BLaER1 treated with 17β-estradiol and CSF1 and Interleukin-3, amounts not matched to agents 10 nM and 100 nM (cell line): ENCODE data around the gene RTN1.
"Not testable (repeated sequence)": the region's sequence is repeated elsewhere in the genome, so short reads cannot be mapped to it uniquely, and the experiment has no call there.

Experiments used
- H3K27ac ChIP-seq, 11 experiments: shearing (Covaris generic); formaldehyde crosslinking; 2 replicates each; pipeline ENCODE4 v1.8.1; 2022
- H3K27me3 ChIP-seq, 11 experiments: shearing (Covaris generic); formaldehyde crosslinking; 2 replicates each; pipeline ENCODE4 v1.8.1; 2022
- H3K36me3 ChIP-seq, 11 experiments: shearing (Covaris generic); formaldehyde crosslinking; 2 replicates each; pipeline ENCODE4 v1.8.1; 2022
- H3K4me1 ChIP-seq, 10 experiments: shearing (Covaris generic); formaldehyde crosslinking; 2 replicates each; pipeline ENCODE4 v1.8.1; 2022
- H3K4me2 ChIP-seq, 11 experiments: shearing (Covaris generic); formaldehyde crosslinking; 2 replicates each; pipeline ENCODE4 v1.8.1; 2022
- H3K4me3 ChIP-seq, 10 experiments: shearing (Covaris generic); formaldehyde crosslinking; 2 replicates each; pipeline ENCODE4 v1.8.1; 2022
- H3K9ac ChIP-seq, 11 experiments: shearing (Covaris generic); formaldehyde crosslinking; 2 replicates each; pipeline ENCODE4 v1.8.1; 2022
- H3K9me3 ChIP-seq, 11 experiments: shearing (Covaris generic); formaldehyde crosslinking; replicated peaks in 1 of 11; 2 replicates each; pipeline ENCODE4 v1.8.1; 2022
- H4K20me1 ChIP-seq, 11 experiments: shearing (Covaris generic); formaldehyde crosslinking; 2 replicates each; pipeline ENCODE4 v1.8.1; 2022
- Cebpa-rat ChIP-seq, 11 experiments: shearing (Covaris generic); IDR thresholded peaks; 2 replicates each; pipeline ENCODE4 v1.8.1; 2022

RTN1 gene

GRCh38 chr14:59688224-59689170 lies 182.1 kb downstream of the RTN1 start:
- no peaks in the 10 kb centered on the region for H4K20me1 ChIP-seq
- TF ChIP-seq Cebpa-rat (IDR thresholded peaks at IDR 0.05), result no peak
- H3K9me3 ChIP-seq, result peaks cover 5 to 25% (median 18%) of the 10 kb centered on the region in 11 experiments; a peak in 21 of 22 replicates
- H3K36me3 ChIP-seq, result peaks cover 0 to 9% (median 0%) of the 10 kb centered on the region in 11 experiments; a peak in 1 of 22 replicates
- H3K4me3 ChIP-seq, result no peak overlapping the region
- no peaks in the 10 kb centered on the region for H3K27me3 ChIP-seq
- no peaks in the 10 kb centered on the region for H3K4me1 ChIP-seq
- no peak overlapping the region for H3K9ac ChIP-seq
- H3K27ac ChIP-seq, result no peak overlapping the region
- no peak overlapping the region for H3K4me2 ChIP-seq

- peaks cover 5 to 21% (median 16%) of the 10 kb centered on the region in 11 experiments; a peak in 21 of 22 replicates for H3K9me3 ChIP-seq
- no peak for TF ChIP-seq Cebpa-rat (IDR thresholded peaks at IDR 0.05)
These were observed 182.9 kb downstream of the RTN1 start for GRCh38 chr14:59687663-59688062.

DNA sequence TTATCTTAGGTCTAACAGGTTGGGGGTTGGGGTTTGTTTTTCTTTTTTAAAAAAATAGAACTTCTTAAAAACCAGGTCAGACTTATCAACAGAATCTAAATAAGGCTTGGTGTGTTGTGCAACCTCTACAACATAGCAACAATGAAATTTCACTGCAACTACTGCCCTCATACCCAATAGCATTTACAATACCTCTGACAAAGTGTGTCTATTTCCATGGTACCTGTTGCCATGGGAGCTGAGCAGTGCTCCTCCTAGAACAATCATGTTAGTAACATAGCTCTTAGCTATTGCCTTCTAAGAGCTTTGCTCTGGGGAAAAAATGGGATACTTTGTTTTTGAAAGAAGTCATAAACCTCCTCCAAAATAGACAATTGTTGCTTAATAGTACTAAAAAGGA lies 190.7 kb downstream of the RTN1 start:
- no peak overlapping the region for H3K27ac ChIP-seq
- H4K20me1 ChIP-seq, result no peaks in the 10 kb centered on the region
- no peaks in the 10 kb centered on the region for H3K4me1 ChIP-seq
- no peaks in the 10 kb centered on the region for H3K36me3 ChIP-seq
- no peak overlapping the region for H3K4me3 ChIP-seq
- H3K4me2 ChIP-seq, result no peak overlapping the region
- 0 out of 22 replicates have a peak, but pooled peaks cover 0 to 1% (median 0%) of the 10 kb centered on the region in 11 experiments for H3K9me3 ChIP-seq
- H3K9ac ChIP-seq, result no peak overlapping the region
- TF ChIP-seq Cebpa-rat (IDR thresholded peaks at IDR 0.05), result no peak
- no peaks in the 10 kb centered on the region for H3K27me3 ChIP-seq

More at GRCh38 chr14:59687663-59688062, 182.9 kb downstream of the RTN1 start:
- no peak overlapping the region for H3K4me2 ChIP-seq
- H3K4me3 ChIP-seq, result no peak overlapping the region
- H3K9ac ChIP-seq, result no peak overlapping the region
- H3K4me1 ChIP-seq, result no peaks in the 10 kb centered on the region
- H3K36me3 ChIP-seq, result peaks cover 0 to 9% (median 0%) of the 10 kb centered on the region in 11 experiments; a peak in 1 of 22 replicates
- no peak overlapping the region for H3K27ac ChIP-seq
- H4K20me1 ChIP-seq, result no peaks in the 10 kb centered on the region
- no peaks in the 10 kb centered on the region for H3K27me3 ChIP-seq

DNA sequence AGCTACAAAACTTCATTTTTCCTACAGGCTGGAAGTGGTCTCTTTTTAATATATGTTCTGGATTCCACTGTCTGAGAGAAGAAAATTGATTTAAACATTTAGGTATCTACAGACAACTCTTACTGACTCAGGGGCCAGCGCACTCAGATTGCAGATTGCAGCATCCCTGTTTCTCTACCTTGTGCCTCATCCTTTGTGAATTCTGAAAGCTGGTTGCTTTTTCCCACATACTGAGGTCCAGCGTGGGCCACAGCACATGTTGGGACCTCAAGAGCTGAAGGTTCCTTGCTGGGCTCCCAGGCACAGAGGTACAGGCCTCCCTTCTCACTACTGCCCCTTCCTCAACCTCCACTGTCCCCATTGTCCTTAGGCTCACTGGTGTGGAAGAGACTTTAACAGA lies 192.2 kb downstream of the RTN1 start:
- no peak overlapping the region for H3K9ac ChIP-seq
- no peaks in the 10 kb centered on the region for H3K36me3 ChIP-seq
- no peaks in the 10 kb centered on the region for H3K27me3 ChIP-seq
- TF ChIP-seq Cebpa-rat (IDR thresholded peaks at IDR 0.05), result no peak
- H3K4me1 ChIP-seq, result no peaks in the 10 kb centered on the region
- no peak overlapping the region for H3K4me2 ChIP-seq
- H3K9me3 ChIP-seq, result peaks cover 4 to 16% (median 8%) of the 10 kb centered on the region in 11 experiments
- no peak overlapping the region for H3K27ac ChIP-seq
- H4K20me1 ChIP-seq, result no peaks in the 10 kb centered on the region
- no peak overlapping the region for H3K4me3 ChIP-seq

DNA sequence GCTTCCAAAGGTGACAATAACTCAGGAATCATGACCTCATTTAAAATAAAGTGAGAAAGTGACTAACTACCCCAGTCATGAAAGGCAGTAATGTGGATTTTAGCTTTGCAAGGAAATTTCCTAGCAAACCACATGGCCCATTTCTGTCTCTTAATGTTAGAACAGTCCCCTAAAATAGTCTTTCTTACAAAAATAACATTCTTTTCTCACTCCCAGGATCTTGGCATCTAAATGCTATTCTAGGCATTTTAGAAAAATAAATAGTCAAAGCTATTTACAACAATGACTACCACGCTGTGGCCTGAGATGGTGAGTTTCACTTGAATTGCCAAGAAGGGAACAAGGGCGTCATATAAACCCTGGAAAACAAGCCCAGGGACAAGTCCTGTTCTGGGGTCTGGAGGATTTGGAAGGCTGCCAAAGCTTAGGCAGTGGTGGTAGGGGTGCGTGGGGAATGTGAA lies 192.8 kb downstream of the RTN1 start:
- no peaks in the 10 kb centered on the region for H3K36me3 ChIP-seq
- no peak overlapping the region for H3K27ac ChIP-seq
- no peak for TF ChIP-seq Cebpa-rat (IDR thresholded peaks at IDR 0.05)
- H3K27me3 ChIP-seq, result no peaks in the 10 kb centered on the region
- no peak overlapping the region for H3K9ac ChIP-seq
- peaks cover 9 to 21% (median 13%) of the 10 kb centered on the region in 11 experiments for H3K9me3 ChIP-seq
- H3K4me2 ChIP-seq, result no peak overlapping the region
- no peaks in the 10 kb centered on the region for H4K20me1 ChIP-seq
- no peaks in the 10 kb centered on the region for H3K4me1 ChIP-seq
- no peak overlapping the region for H3K4me3 ChIP-seq

- Histone ChIP-seq H4K20me1 (no peaks in the 10 kb centered on the region), H3K4me3 (no peak overlapping the region), H3K36me3 (no peaks in the 10 kb centered on the region), H3K9me3 (peaks cover 10 to 21% (median 15%) of the 10 kb centered on the region in 11 experiments), H3K27me3 (no peaks in the 10 kb centered on the region), H3K9ac (no peak overlapping the region), H3K4me1 (no peaks in the 10 kb centered on the region), H3K4me2 (no peak overlapping the region), H3K27ac (no peak overlapping the region)
- TF ChIP-seq Cebpa-rat (IDR thresholded peaks at IDR 0.05), result no peak
These were observed 195.2 kb downstream of the RTN1 start for GRCh38 chr14:59675394-59675793.

- H4K20me1 ChIP-seq, result no peaks in the 10 kb centered on the region
- H3K4me3 ChIP-seq, result no peak overlapping the region
- H3K9me3 ChIP-seq, result peaks cover 0 to 28% (median 8%) of the 10 kb centered on the region in 11 experiments; a peak in 13 of 22 replicates
- H3K9ac ChIP-seq, result no peak overlapping the region
- H3K4me2 ChIP-seq, result no peak overlapping the region
- no peaks in the 10 kb centered on the region for H3K4me1 ChIP-seq
- no peak overlapping the region for H3K27ac ChIP-seq
- no peaks in the 10 kb centered on the region for H3K36me3 ChIP-seq
- no peak for TF ChIP-seq Cebpa-rat (IDR thresholded peaks at IDR 0.05)
- H3K27me3 ChIP-seq, result no peaks in the 10 kb centered on the region
These were observed 205.8 kb downstream of the RTN1 start for GRCh38 chr14:59664741-59665140.

GRCh38 chr14:59657769-59658168 lies 212.8 kb downstream of the RTN1 start:
- Histone ChIP-seq H3K27me3 (no peaks in the 10 kb centered on the region), H3K27ac (no peak overlapping the region), H3K9me3 (peaks cover 3 to 15% (median 7%) of the 10 kb centered on the region in 11 experiments; a peak in 18 of 22 replicates), H3K9ac (no peak overlapping the region), H3K4me2 (no peak overlapping the region), H3K36me3 (no peaks in the 10 kb centered on the region), H4K20me1 (no peaks in the 10 kb centered on the region), H3K4me3 (no peak overlapping the region), H3K4me1 (no peaks in the 10 kb centered on the region)
- no peak for TF ChIP-seq Cebpa-rat (IDR thresholded peaks at IDR 0.05)

DNA sequence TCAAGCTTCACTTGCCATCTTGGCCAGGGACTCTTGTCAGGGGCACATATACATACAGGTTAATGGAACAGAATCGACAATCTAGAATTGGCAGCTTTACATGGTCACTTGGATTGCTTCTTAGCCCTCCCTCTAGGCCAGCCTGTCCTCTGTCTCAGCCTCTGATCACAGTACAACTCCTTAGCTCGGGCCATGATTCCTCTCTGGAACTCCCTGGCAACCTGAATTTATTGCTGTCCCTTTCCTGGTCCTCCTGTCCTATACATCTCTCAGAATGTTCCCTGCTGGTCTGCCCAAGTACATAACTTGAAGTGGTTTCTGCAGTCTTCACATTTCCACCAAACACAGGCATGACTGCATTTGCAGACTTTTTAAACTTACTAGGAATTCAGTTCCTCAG lies 214.1 kb downstream of the RTN1 start:
- H3K27ac ChIP-seq, result no peak overlapping the region
- no peak overlapping the region for H3K9ac ChIP-seq
- H4K20me1 ChIP-seq, result no peaks in the 10 kb centered on the region
- TF ChIP-seq Cebpa-rat (IDR thresholded peaks at IDR 0.05), result no peak
- H3K4me1 ChIP-seq, result no peaks in the 10 kb centered on the region
- H3K4me2 ChIP-seq, result no peak overlapping the region
- H3K9me3 ChIP-seq, result peaks cover under 1 to 18% (median 14%) of the 10 kb centered on the region in 11 experiments; a peak in 16 of 22 replicates
- H3K36me3 ChIP-seq, result no peaks in the 10 kb centered on the region
- H3K27me3 ChIP-seq, result no peaks in the 10 kb centered on the region
- no peak overlapping the region for H3K4me3 ChIP-seq

DNA sequence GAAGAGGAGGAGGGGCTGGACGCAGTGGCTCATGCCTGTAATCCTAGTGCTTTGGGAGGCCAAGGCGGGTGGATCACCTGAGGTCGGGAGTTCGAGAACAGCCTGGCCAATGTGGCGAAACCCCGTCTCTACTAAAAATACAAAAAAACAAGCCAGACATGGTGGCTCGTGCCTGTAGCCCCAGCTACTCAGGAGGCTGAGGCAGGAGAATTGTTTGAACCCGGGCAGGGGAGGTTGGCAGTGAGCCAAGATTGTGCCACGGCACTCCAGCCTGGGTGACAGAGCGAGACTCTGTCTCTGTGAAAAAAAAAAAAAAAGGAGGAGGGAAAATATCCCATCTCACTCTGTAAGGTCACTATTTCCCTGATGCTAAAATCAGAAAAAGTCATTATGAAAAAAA lies 216.4 kb downstream of the RTN1 start:
- H3K36me3 ChIP-seq, H3K27me3 ChIP-seq, H3K4me3 ChIP-seq, H3K4me1 ChIP-seq, H3K4me2 ChIP-seq, H3K27ac ChIP-seq, H4K20me1 ChIP-seq, H3K9ac ChIP-seq: not testable (repeated sequence)
- H3K9me3 ChIP-seq, result peaks cover 8 to 37% (median 14%) of the 10 kb centered on the region in 11 experiments; a peak in 17 of 22 replicates

GRCh38 chr14:59646832-59647231 lies 223.7 kb downstream of the RTN1 start:
- not testable (repeated sequence) for H3K27ac ChIP-seq, H3K4me3 ChIP-seq, H3K4me2 ChIP-seq, H3K9ac ChIP-seq, H4K20me1 ChIP-seq, H3K36me3 ChIP-seq, H3K27me3 ChIP-seq, H3K4me1 ChIP-seq
- peaks cover 62 to 97% (median 68%) of the 10 kb centered on the region in 11 experiments for H3K9me3 ChIP-seq
